ENCODE data around the gene LAPTM5.

Gene LAPTM5

DNA sequence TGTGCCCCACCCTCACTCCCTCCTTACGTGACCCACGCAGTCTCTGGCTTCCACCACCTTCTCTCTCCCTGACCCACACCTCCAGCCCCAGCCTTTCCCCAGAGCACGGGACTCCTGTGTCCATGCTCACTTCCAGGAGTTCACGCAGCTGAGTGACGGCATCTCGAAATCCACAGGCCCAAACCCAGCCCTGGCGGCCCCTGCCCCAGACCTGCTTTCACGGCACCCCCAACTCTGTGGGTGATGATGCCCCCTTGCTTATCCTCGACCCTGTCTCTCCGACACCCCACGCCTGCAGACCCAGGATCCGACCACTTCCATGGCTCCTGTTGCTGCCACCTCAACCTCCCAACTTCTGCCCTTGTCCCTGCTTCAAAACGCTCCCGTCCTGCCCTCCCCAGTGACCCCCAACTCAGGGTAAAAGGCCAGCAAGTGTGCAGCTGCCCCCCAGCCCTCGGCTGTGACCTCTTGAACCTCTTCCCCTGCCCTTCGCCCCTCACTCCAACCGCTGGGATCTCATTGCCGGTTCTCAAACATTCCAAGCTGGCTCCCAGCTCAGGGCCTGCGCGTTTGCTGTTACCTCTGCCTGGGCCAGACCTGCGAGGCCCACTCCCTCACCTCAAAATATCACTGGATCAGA lies 30.4 kb upstream of the LAPTM5 start:
- no peak for DNase-seq (ENCODE audit: low read depth)

DNA sequence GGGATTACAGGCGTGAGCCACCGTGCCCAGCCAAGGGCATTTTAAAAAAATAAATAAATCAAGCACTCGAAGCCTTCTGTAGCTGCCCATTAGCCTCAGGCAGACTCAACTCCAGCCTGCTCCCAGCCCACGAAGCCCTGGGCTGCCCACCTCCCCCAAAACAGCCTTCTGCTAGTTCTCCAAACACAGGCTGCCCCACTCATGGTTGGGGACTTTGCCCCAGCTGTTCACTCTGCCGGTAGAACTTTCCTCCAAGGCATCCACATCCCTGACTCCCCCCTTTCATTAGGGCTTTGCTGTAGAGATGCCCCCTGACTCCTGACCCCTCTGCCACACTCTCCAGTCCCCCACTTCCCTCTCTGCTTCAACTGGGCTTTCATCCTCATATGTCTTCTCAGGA lies 29.7 kb upstream of the LAPTM5 start:
- DNase-seq (ENCODE audit: low read depth): no peak
- no peak overlapping the region for H3K4me3 ChIP-seq (ENCODE audit: low read depth, low read length)

More for the DNA sequence above, 30.4 kb upstream of the LAPTM5 start:
- no peak overlapping the region for H3K4me3 ChIP-seq (ENCODE audit: low read depth, low read length)

DNA sequence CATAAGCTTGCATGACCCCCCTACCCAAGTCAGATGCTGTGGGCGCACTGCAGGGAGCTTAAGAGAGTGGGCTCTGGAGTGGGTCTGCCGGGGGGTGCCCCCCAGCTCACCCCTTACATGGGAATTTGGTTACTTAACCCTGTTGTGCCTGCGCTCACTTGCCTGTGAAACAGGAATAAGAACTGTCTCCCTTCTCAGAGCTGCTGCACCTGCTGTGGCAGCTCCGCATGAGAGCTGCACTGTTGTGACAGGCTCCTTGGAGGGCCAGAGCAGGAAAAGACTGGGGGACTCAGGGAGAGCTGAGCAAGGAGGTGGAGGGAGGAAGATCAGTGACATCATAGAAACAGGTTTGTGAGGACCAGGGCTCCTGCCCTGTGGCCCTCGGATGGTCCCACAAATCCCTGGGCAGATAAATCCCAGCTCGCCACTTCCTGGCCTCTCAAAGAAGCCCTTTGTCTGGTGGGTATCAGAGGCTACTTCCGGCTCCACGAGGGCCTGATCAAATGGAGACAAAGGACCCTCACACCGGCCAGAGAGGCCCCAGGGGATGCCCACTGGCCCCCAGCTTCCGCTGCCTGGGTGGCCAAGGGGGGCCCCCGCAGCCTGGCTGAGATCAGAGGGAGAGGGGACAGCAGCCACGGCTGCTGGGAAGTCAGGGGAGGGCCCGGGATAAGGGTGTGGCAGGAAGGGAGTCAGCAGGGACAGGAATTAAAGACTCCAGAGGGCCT lies 28.9 kb upstream of the LAPTM5 start:
- H3K4me3 ChIP-seq (ENCODE audit: low read depth, low read length): no peak overlapping the region
- no peak for DNase-seq (ENCODE audit: low read depth)

GRCh38 chr1:30785714-30786113 lies 28.1 kb upstream of the LAPTM5 start:
- no peak overlapping the region for H3K4me3 ChIP-seq (ENCODE audit: low read depth, low read length)

DNA sequence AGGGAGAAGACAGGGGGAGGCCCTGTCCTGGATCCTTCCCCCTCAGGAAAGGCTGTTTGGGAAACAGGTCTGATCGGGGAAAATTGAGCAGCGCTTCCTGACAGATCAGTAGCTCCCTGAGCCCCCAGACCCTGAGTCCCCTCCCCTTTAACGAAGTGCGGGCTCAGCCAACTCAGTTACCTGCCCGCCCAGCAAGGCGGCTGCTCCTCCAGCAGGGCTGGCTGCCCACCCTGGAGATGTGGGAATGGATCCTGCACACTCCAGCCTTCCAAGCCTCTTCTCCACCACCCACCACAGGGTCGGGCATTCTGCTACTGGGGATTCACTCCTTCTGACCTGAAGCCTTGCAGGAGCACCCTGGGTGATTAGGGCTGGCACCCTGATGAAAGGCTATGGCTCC lies 27.6 kb upstream of the LAPTM5 start:
- no peak overlapping the region for H3K4me3 ChIP-seq (ENCODE audit: low read depth, low read length)
- DNase-seq (ENCODE audit: low read depth): no peak

More at GRCh38 chr1:30785714-30786113, 28.1 kb upstream of the LAPTM5 start:
- DNase-seq (ENCODE audit: low read depth): no peak

DNA sequence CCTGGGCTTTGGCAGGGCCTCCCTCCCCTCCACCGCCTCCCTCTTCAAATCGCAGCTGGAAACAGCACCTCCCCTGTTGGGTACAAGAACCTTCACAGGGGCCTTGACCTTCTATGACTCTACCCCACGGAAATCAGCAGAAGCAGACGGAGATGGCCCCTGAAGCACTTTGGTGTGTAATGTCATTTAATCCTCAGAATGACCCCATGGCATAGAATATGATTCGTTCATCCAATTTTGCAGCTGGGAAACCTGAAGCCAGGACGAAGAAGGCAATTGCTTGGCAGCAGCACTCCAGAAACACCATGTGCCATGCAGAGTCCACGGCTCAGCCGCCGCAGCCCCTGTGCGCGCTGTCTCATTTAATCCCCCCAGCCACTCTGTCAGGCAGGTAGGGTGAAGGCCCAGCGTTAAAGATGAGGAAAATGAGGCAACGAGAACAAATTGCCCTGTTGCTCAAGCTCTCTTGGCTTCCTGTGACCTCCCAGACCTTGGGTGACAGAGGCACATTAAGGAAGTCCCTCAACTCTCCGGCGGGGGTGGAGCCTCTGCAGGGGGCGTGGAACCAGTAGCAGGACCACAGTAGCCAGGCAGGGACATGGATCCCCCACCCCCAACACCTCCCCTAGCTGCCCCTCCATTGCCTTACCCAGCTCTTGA lies 25.8 kb upstream of the LAPTM5 start:
- DNase-seq (ENCODE audit: low read depth): no peak
- H3K4me3 ChIP-seq (ENCODE audit: low read depth, low read length): no peak overlapping the region

DNA sequence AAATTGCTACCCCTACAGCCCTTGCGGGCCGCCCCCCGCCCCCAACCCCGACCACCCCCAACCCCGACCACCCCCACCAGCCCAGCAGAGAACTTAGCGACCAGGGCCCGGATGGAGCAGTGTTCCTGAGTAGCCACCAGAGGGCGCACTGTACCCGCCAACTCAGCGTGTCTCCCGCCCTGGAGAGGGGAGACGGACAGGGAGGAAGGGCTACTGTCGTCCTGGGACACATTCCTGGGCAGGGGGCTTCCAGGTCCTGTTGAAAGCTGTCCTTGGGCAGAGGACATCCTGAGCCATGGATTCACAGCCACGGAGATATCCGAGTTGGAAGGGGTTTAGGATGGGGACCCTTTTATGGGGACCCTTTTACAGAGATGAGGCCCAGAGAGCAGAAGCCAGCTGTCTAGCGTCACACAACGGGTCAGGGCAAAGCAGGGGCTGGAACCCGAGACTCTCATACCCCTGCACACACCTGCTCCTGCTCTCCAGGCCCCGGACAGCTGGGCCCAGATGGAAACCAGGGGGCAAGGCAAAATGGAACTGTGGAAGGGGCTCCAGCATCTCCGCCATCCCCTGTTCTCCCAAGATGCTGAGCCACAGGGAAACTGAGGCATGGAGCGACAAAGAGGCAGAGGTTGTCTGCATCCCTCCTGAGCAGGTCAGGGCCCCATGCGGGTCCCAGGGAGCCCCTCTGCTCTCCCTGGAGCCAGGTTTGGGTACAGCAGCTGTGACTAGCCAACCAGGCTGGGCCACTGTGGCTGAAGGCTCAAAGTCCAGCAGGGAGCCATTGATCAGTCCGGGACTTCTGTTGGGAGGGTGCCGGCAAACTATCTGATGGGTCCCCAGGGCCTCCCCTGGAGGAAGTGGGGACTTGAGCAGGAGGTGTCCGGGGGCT lies 25.0 kb upstream of the LAPTM5 start:
- no peak overlapping the region for H3K4me3 ChIP-seq (ENCODE audit: low read depth, low read length)
- DNase-seq (ENCODE audit: low read depth): no peak

DNA sequence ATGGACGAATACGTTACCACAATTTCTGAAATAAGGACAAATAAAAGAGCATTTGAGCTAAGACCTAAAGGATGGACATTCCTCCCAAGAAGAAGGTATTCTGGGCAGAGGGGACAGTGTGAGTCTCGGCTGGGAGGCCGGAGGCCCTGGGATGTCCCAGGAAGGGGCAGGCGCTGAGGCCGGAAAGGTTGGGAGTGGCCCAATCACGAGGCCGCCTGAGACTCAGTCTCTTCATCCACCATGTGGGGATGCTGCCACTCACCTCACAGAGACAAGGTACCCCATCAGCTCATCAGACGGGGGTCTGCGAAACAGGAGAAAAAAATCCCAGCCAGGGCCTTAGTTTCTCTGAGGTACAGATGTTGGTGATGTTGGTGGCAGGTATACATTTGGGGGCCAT lies 24.3 kb upstream of the LAPTM5 start:
- DNase-seq (ENCODE audit: low read depth): no peak
- no peak overlapping the region for H3K4me3 ChIP-seq (ENCODE audit: low read depth, low read length)

- DNase-seq (ENCODE audit: low read depth): no peak
- H3K4me3 ChIP-seq (ENCODE audit: low read depth, low read length): no peak overlapping the region
These were observed 22.8 kb upstream of the LAPTM5 start for GRCh38 chr1:30780409-30780808.

DNA sequence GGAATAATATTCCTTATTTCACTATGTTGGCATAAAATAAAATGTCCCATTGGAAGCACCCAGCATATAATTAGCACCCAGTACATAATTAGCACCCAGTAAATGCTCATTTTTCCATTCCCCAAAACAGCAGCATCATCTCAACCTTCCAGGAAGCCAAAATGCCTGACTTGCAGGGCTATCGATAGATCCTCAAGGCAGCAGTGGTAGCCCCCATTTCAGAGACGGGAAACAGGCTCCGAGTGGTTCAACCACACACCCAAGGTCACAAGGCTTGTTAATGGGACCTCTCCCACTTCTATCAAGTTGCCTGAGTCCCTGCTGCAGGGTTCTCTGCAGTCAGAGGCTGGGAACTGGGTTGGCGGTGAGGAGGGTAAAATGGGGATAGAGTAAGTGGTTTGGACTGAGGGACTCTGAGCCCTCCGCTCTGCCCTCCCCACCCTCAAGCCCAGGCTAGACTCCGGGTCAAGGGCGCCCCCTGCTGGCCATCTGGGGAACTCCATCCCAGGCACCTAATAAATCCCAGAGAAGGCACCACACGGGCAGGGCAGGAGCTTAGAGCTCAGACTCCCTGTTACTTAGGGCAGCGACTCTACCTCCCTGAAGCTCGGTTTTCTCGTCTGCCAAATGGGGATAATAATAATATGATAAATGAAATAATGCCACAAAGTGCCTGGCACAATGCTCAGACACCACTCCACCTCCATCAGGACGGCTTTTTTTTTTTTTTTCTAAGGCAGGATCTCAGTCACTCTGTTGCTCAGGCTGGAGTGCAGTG lies 21.9 kb upstream of the LAPTM5 start:
- no peak overlapping the region for H3K4me3 ChIP-seq (ENCODE audit: low read depth, low read length)
- DNase-seq (ENCODE audit: low read depth): no peak

DNA sequence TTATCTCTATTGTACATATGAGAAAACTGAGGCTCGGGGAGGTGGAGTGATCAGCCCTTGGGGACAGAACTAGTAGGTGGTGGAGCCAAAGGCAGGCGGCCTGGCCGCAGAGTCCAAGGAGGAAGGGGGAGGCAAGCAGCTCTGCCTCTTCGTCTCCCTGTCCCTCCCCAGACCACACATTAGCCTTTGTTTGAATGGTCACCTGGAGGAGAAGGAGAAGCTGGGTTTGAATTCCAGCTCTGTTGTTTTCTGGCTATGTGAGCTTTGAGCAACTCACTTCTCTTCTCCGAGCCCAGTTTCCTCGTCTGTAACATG lies 21.4 kb upstream of the LAPTM5 start:
- no peak for DNase-seq (ENCODE audit: low read depth)
- H3K4me3 ChIP-seq (ENCODE audit: low read depth, low read length): no peak overlapping the region

GRCh38 chr1:30778154-30778978 lies 20.8 kb upstream of the LAPTM5 start:
- DNase-seq (ENCODE audit: low read depth): peak; percentile 52
- no peak overlapping the region for H3K4me3 ChIP-seq (ENCODE audit: low read depth, low read length)

- no peak for DNase-seq (ENCODE audit: low read depth)
- H3K4me3 ChIP-seq (ENCODE audit: low read depth, low read length): no peak overlapping the region
These were observed 20.3 kb upstream of the LAPTM5 start for GRCh38 chr1:30777904-30778153.

GRCh38 chr1:30777060-30777903 lies 19.7 kb upstream of the LAPTM5 start:
- DNase-seq (ENCODE audit: low read depth): no peak
- no peak overlapping the region for H3K4me3 ChIP-seq (ENCODE audit: low read depth, low read length)

DNA sequence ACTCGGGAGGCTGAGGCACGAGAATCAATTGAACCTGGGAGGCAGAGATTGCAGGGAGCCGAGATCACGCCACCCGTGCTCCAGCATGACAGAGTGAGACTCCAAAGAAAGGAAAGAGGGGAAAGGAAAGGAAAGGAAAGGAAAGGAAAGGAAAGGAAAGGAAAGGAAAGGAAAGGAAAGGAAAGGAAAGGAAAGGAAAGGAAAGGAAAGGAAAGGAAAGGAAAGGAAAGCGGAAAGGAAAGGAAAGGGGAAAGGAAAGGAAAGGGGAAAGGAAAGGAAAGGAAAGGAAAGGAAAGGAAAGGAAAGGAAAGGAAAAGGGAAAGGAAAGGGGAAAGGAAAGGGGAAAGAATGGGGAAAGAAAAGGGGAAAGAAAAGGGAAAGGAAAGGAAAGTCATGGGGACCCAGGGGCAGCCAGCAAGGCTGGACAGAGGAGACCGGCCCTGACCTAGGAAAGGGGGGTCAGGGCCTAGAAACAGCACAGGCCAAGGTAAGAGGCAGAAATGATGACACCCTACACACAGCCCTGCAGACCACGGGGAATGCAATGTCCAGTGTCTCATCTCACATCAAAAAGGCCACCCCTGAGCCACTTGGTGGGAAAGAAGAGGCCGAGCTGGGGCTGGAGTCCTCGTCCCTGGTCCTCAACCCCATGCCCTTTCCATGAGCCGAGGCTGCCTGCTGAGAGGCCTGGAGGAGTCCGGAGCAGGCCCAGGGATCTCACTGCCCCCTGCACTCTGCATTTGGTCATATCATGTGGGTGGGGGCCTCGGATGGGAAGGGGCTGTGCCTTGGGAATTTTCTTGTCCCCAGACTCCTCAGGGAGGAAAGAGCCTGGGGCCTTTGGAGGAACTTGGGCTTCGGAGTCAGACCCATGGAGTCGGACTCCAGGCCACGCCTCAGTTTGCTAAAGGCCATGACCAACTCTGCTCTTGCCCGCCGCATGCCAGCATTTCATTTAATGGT lies 18.8 kb upstream of the LAPTM5 start:
- H3K4me3 ChIP-seq (ENCODE audit: low read depth, low read length): no peak overlapping the region

DNA sequence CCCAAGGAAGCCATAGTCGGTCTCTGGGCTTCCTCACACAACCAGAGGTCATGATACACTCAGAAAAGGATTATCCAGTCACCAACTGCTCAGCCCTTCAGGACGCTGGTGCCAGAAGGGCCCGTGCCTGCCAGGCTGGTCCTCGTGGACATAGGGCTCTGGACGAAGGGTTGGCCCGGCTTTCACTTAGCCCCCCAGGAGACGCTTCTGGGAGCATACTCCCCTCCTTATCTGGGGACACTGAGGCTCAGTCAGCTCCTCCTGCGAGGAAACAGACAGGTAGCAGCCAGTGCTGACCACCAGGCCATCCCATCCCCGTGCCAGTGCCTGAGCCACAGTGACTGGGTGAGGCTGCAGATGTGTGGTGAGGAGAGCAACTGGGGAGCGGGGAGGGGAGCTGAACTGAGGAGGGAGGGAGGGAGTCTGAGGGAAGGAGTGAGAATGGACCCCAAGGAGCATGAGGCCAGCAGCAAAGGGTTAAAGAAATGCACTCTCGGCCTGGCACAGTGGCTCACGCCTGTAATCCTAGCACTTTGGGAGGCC lies 17.9 kb upstream of the LAPTM5 start:
- DNase-seq (ENCODE audit: low read depth): no peak
- H3K4me3 ChIP-seq (ENCODE audit: low read depth, low read length): no peak overlapping the region

More for the DNA sequence above, 18.8 kb upstream of the LAPTM5 start:
- no peak for DNase-seq (ENCODE audit: low read depth)
